NB4 (cell line): ENCODE results near the gene MAST4.

Experiments
- POLR2A ChIP-seq: IDR thresholded peaks from 2 replicates; pipeline ENCODE4 v1.6.1; 2011; ENCODE audit warnings: mild to moderate bottlenecking; ENCODE audit not compliant: insufficient read length; ENCODE audit errors: extremely low read depth
- TF ChIP-seq, protein P1 (sequence below): IDR thresholded peaks from one replicate; pipeline ENCODE4 v1.5.1; 2012; ENCODE audit warnings: low read depth, low read length
- TF ChIP-seq, protein P2 (sequence below): IDR thresholded peaks from 2 replicates; pipeline ENCODE4 v1.6.1; 2011; ENCODE audit warnings: low read depth, low read length

DNA sequence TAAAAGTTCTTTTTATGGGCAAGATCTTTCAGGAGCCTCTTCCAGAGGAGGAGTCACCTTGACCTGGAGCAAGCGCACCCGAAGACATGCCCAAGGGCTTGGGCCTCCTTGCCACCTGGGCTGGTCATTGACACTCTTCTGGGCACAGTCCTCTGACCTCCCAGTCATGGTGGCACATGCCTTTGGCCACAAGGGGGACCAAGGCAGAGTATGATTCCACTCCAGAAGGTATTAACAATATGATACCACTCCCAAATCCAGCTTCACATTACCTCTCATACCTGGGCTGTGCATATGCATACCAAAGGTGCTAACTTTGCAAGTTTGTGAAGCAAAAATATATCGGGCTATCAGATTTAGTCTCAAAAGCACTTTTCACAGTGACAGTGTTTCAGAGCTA, 84.6 kb downstream of the MAST4 start:
- TF ChIP-seq, protein P1, sequence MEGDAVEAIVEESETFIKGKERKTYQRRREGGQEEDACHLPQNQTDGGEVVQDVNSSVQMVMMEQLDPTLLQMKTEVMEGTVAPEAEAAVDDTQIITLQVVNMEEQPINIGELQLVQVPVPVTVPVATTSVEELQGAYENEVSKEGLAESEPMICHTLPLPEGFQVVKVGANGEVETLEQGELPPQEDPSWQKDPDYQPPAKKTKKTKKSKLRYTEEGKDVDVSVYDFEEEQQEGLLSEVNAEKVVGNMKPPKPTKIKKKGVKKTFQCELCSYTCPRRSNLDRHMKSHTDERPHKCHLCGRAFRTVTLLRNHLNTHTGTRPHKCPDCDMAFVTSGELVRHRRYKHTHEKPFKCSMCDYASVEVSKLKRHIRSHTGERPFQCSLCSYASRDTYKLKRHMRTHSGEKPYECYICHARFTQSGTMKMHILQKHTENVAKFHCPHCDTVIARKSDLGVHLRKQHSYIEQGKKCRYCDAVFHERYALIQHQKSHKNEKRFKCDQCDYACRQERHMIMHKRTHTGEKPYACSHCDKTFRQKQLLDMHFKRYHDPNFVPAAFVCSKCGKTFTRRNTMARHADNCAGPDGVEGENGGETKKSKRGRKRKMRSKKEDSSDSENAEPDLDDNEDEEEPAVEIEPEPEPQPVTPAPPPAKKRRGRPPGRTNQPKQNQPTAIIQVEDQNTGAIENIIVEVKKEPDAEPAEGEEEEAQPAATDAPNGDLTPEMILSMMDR, result peak; percentile 29
- no peak for TF ChIP-seq POLR2A
- TF ChIP-seq, protein P2, sequence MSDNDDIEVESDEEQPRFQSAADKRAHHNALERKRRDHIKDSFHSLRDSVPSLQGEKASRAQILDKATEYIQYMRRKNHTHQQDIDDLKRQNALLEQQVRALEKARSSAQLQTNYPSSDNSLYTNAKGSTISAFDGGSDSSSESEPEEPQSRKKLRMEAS, result no peak
